IMR-90 (cell line): Measurements from ENCODE around the gene AGPAT1. TPM values are rescaled to one million over a fixed set of nuclear protein-coding genes. Genes with fewer than 3 reads are reported as not detected.

Experiments used
- polyA plus RNA-seq, 3 experiments: library from polyadenylated mRNA; depleted of rRNA; stranded (reverse); fragments of >200 nt; gene quantifications; 2 replicates each; pipeline ENCODE4 v1.2.3, GENCODE V29; 2012; ENCODE audit warnings: low replicate concordance in 1 of 3
- total RNA-seq: library from RNA; depleted of rRNA; stranded (reverse); fragments of >200 nt; gene quantifications from 2 replicates; pipeline ENCODE4 v1.2.3, GENCODE V29; 2012
- TF ChIP-seq, protein P1 (sequence below): fragments of 150-350 bp; IDR thresholded peaks from 2 replicates; pipeline ENCODE4 v1.6.1; 2016; ENCODE audit warnings: low read depth, mild to moderate bottlenecking, low read length, moderate library complexity, borderline replicate concordance

AGPAT1 gene
- total and polyA plus RNA-seq, 2 of the 4 experiments (the other 2 are of a cell fraction), result 27.2 to 116 TPM

DNA sequence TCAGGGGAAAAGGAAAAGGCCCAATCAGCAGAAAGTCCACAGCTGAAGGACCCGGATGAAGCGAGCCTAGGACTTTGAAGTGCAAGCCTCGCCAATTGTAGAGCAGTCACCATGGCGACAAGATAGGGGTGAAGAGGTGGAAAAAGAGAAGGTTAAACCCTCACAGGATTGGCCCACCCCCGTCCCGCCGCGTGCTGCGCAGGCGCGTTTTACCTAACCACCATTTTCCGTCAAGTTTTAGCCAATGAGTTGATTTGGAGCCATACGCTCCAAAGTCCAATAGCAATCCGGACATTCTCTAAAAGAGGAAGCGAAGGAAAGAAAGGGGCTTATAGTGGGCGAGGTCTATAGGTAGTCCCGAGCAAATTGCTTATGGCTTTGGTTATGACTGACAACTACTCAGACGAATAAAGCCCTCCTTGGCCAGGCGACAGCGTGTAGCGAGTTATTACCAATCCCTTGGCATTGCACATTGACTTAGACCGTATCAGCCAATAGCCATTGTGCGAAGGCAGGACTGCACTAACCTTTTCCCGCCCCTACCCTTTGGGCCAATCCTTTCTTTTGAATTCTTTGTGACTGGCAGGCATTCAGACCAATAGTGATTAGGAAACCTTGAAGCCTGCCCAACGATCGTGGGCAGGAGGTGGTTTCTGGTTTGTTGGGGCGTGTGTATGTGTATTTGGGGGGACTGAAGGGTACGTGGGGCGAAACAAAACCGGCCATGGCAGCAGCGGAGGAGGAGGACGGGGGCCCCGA is 2.1 kb upstream of the AGPAT1 start, which contains the start of gene RNF5 (continued):
- TF ChIP-seq, protein P1, sequence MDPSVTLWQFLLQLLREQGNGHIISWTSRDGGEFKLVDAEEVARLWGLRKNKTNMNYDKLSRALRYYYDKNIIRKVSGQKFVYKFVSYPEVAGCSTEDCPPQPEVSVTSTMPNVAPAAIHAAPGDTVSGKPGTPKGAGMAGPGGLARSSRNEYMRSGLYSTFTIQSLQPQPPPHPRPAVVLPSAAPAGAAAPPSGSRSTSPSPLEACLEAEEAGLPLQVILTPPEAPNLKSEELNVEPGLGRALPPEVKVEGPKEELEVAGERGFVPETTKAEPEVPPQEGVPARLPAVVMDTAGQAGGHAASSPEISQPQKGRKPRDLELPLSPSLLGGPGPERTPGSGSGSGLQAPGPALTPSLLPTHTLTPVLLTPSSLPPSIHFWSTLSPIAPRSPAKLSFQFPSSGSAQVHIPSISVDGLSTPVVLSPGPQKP, result no peak
